Vagina (tissue), 2 donors: Measurements from ENCODE around the gene ZNF549.
"Not testable (repeated sequence)": the region's sequence is repeated elsewhere in the genome, so short reads cannot be mapped to it uniquely, and the experiment has no call there.

Experiments used
- POLR2A ChIP-seq, 2 donors: fragments of 450-650 bp; IDR thresholded peaks; one replicate each; pipeline ENCODE4 v1.6.1; 2017; ENCODE audit warnings: antibody characterized with exemption in 2 of 2, mild to moderate bottlenecking in 2 of 2, moderate library complexity in 2 of 2
- POLR2AphosphoS5 ChIP-seq, 2 donors: sonication (generic); formaldehyde crosslinking; IDR thresholded peaks; one replicate each; pipeline ENCODE4 v1.9.0; 2017; ENCODE audit warnings: antibody characterized with exemption in 2 of 2, mild to moderate bottlenecking in 2 of 2, low read depth in 1 of 2; ENCODE audit not compliant: insufficient read depth in 1 of 2
- TF ChIP-seq, protein P1 (sequence below), 3 experiments: fragments of 450-650 bp in 2 of 3; fragments of 200-600 bp in 1 of 3; sonication (generic) in 1 of 3; IDR thresholded peaks; one replicate each; pipeline ENCODE4 v1.5.1; 2017 to 2019; ENCODE audit warnings: antibody characterized with exemption in 3 of 3, mild to moderate bottlenecking in 2 of 3, moderate library complexity in 2 of 3

DNA sequence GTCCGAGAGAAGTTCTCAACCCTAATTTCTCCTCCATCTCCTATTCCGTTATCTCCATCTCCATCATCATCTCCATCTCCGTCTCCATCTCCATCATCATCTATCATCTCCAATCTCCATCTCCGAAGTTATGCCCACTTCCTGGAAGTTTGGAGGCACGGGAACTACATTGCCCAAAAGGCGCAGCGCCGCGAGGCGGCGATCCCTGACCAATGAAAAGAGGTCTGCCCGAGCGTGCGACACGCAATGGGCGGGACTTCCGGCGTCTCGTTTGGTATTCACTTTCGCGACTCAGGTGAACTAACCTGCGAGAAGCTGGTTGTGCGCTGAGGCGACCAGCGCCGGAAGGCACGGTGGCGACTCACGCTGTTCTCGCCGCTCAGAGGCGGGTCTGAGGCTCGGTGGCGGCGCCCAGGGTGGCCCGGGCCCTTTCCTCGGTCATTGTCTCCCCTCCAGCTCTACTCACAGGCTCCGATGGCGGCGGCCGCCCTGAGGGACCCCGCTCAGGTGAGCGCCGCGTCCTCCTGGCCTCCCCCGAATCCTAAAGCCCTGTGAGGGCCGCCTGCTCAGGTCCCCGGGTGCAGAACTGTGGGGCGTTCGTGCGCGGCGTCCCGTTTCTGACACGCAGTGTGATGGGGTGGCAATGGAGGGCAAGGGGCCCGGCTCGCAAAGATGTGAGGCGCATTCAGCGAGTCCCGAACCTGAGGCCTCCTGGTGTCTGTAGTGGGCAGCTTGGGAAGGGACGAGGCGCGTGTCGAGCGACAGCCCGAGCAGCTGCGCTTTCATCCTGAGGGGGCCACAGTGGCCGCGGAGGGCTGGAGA lies 39.5 kb upstream of the ZNF549 start, which contains the start of gene ZNF419:
- TF ChIP-seq, protein P1, sequence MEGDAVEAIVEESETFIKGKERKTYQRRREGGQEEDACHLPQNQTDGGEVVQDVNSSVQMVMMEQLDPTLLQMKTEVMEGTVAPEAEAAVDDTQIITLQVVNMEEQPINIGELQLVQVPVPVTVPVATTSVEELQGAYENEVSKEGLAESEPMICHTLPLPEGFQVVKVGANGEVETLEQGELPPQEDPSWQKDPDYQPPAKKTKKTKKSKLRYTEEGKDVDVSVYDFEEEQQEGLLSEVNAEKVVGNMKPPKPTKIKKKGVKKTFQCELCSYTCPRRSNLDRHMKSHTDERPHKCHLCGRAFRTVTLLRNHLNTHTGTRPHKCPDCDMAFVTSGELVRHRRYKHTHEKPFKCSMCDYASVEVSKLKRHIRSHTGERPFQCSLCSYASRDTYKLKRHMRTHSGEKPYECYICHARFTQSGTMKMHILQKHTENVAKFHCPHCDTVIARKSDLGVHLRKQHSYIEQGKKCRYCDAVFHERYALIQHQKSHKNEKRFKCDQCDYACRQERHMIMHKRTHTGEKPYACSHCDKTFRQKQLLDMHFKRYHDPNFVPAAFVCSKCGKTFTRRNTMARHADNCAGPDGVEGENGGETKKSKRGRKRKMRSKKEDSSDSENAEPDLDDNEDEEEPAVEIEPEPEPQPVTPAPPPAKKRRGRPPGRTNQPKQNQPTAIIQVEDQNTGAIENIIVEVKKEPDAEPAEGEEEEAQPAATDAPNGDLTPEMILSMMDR (IDR thresholded peaks at IDR 0.05) = not testable (repeated sequence)
- TF ChIP-seq POLR2A (IDR thresholded peaks at IDR 0.05) = peak in 1 of 2 donors; percentile 4
- TF ChIP-seq POLR2AphosphoS5 (IDR thresholded peaks at IDR 0.05; ENCODE audit: insufficient read depth in 1 of 2, low read depth in 1 of 2) = peak; percentile 82 to 95
